OCI-LY1 (cell line): Measurements from ENCODE around the gene ALDH3A1.
A peak's percentile ranks its signal among the peaks of the same experiment; 100 is the strongest.

ENCODE experiments used
- H2AFZ ChIP-seq: fragments of 200-600 bp; sonication (generic), shearing (Covaris generic); 2 replicates; pipeline ENCODE4 v1.6.0; 2014; ENCODE audit warnings: antibody characterized with exemption, mild to moderate bottlenecking, low read length
- H3F3A ChIP-seq: fragments of 200-600 bp; sonication (generic), shearing (Covaris generic); 2 replicates; pipeline ENCODE4 v1.6.0; 2014; ENCODE audit warnings: mild to moderate bottlenecking, antibody characterized with exemption, low read length, moderate library complexity; ENCODE audit not compliant: insufficient read depth
- H3K27ac ChIP-seq: fragments of 200-600 bp; sonication (generic); 2 replicates; pipeline ENCODE4 v1.5.1; 2014; ENCODE audit warnings: low read length, mixed run types, mild to moderate bottlenecking, low read depth; ENCODE audit not compliant: poor library complexity, severe bottlenecking
- H3K27me3 ChIP-seq: fragments of 200-600 bp; sonication (generic); 2 replicates; pipeline ENCODE4 v1.6.0; 2014; ENCODE audit warnings: antibody characterized with exemption, mild to moderate bottlenecking, low read length, moderate library complexity; ENCODE audit not compliant: insufficient read depth
- H3K36me3 ChIP-seq: fragments of 200-600 bp; sonication (generic); 2 replicates; pipeline ENCODE4 v1.6.1; 2014; ENCODE audit warnings: mild to moderate bottlenecking, antibody characterized with exemption, low read length, moderate library complexity, mixed read lengths; ENCODE audit not compliant: insufficient read depth
- H3K4me1 ChIP-seq: fragments of 200-600 bp; sonication (generic); 2 replicates; pipeline ENCODE4 v1.5.1; 2014; ENCODE audit warnings: mild to moderate bottlenecking, low read length, moderate library complexity; ENCODE audit not compliant: insufficient read depth, severe bottlenecking
- H3K4me2 ChIP-seq: fragments of 200-600 bp; sonication (generic), shearing (Covaris generic); 2 replicates; pipeline ENCODE4 v1.6.1; 2014; ENCODE audit warnings: low read length
- H3K4me3 ChIP-seq: fragments of 200-600 bp; sonication (generic); 2 replicates; pipeline ENCODE4 v1.5.1; 2014; ENCODE audit warnings: low read length, low read depth, mild to moderate bottlenecking, mixed read lengths; ENCODE audit not compliant: poor library complexity, severe bottlenecking
- H3K79me2 ChIP-seq: fragments of 200-600 bp; shearing (Covaris generic); 2 replicates; pipeline ENCODE4 v1.6.1; 2016; ENCODE audit warnings: mixed run types, low read length, mixed read lengths; ENCODE audit not compliant: insufficient read depth
- H3K9ac ChIP-seq: fragments of 200-600 bp; sonication (generic), shearing (Covaris generic); 2 replicates; pipeline ENCODE4 v1.6.1; 2014; ENCODE audit warnings: mild to moderate bottlenecking, low read length, mixed read lengths
- H3K9me2 ChIP-seq: fragments of 200-600 bp; sonication (generic), shearing (Covaris generic); 2 replicates; pipeline ENCODE4 v1.6.1; 2014; ENCODE audit warnings: low read depth, mild to moderate bottlenecking, low read length, mixed read lengths
- H3K9me3 ChIP-seq: fragments of 200-600 bp; shearing (Covaris generic); 2 replicates; pipeline ENCODE4 v1.6.1; 2014; ENCODE audit warnings: low read length, mixed read lengths
- H4K20me1 ChIP-seq: fragments of 200-600 bp; sonication (generic), shearing (Covaris generic); 2 replicates; pipeline ENCODE4 v1.6.0; 2016; ENCODE audit warnings: mild to moderate bottlenecking, low read length; ENCODE audit not compliant: insufficient read depth
- CTCF ChIP-seq: fragments of 200-600 bp; sonication (generic), shearing (Covaris generic); IDR thresholded peaks from 2 replicates; pipeline ENCODE4 v1.5.1; 2017; ENCODE audit warnings: mild to moderate bottlenecking, antibody characterized with exemption, low read length, moderate library complexity, mixed read lengths
- EZH2 ChIP-seq: fragments of 200-600 bp; sonication (generic), shearing (Covaris generic); IDR thresholded peaks from 2 replicates; pipeline ENCODE4 v1.8.0; 2017; ENCODE audit warnings: borderline replicate concordance, mixed run types, mild to moderate bottlenecking, antibody characterized with exemption, low read length, moderate library complexity, mixed read lengths

The ALDH3A1 gene

GRCh38 chr17:19755392-19755791, 7.3 kb upstream of the ALDH3A1 start:
- no peaks in the 10 kb centered on the region for H3K9me3 ChIP-seq
- no peak overlapping the region for H3K4me2 ChIP-seq
- no peaks in the 10 kb centered on the region for H3K9me2 ChIP-seq
- H2AFZ ChIP-seq: no peak overlapping the region
- no peaks in the 10 kb centered on the region for H3K27me3 ChIP-seq
- no peaks in the 10 kb centered on the region for H3K36me3 ChIP-seq
- no peak overlapping the region for H3K27ac ChIP-seq
- H3K4me3 ChIP-seq: no peak overlapping the region
- peaks cover 6% of the 10 kb centered on the region for H3K4me1 ChIP-seq
- TF ChIP-seq CTCF (no peak), EZH2 (no peak)
- H3K9ac ChIP-seq: no peak overlapping the region
- H4K20me1 ChIP-seq: no peaks in the 10 kb centered on the region
- H3F3A ChIP-seq: no peaks in the 10 kb centered on the region
- no peaks in the 10 kb centered on the region for H3K79me2 ChIP-seq

DNA sequence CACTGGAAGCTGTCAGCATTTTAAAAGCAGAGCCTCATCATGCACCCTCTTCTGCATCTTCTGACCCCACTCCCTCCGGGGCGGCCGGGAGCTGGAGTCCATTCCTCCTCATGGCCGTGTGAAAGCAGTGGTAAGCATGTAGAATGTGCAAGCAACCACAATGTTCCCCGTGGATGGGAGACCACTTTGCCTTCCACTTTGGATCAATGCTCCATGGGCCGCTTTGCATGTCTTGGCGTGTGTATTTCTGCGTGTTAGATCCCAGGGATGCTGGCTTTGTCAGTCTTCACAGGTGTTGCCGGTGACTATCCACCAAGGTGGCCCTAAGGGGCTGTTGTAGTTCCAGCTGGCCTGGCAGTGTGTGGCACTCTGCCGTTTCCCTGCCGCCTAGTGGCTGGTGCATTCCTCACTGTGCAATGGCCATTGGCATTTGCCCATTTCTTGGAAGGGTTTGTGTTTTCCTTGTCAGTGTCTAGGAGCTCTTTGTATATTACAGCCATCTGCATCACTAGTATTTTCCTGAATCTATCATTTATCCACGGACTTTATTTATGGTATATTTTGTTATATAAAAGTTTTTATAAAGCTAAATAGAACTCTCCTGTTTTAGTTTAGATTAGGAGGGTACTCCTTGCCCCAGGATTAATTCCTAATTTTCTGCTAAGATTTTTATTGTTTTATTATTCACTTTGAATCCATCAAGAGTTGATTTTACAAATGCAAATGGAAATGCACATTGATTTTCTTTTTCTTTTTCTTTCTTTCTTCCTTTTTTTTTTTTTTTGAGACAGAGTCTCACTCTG, 5.8 kb upstream of the ALDH3A1 start:
- no peaks in the 10 kb centered on the region for H3K79me2 ChIP-seq
- H3K4me1 ChIP-seq: peaks cover 6% of the 10 kb centered on the region
- no peaks in the 10 kb centered on the region for H3K36me3 ChIP-seq
- no peaks in the 10 kb centered on the region for H3K27me3 ChIP-seq
- H3K9me3 ChIP-seq: no peaks in the 10 kb centered on the region
- H3F3A ChIP-seq: no peaks in the 10 kb centered on the region
- TF ChIP-seq EZH2 (no peak), CTCF (peak; percentile 34; the same call in 1 of the 2 replicates)
- no peaks in the 10 kb centered on the region for H3K9me2 ChIP-seq
- H3K4me2 ChIP-seq: no peak overlapping the region
- no peaks in the 10 kb centered on the region for H4K20me1 ChIP-seq
- H3K27ac ChIP-seq: no peak overlapping the region
- no peak overlapping the region for H3K9ac ChIP-seq
- no peak overlapping the region for H3K4me3 ChIP-seq
- H2AFZ ChIP-seq: no peak overlapping the region

DNA sequence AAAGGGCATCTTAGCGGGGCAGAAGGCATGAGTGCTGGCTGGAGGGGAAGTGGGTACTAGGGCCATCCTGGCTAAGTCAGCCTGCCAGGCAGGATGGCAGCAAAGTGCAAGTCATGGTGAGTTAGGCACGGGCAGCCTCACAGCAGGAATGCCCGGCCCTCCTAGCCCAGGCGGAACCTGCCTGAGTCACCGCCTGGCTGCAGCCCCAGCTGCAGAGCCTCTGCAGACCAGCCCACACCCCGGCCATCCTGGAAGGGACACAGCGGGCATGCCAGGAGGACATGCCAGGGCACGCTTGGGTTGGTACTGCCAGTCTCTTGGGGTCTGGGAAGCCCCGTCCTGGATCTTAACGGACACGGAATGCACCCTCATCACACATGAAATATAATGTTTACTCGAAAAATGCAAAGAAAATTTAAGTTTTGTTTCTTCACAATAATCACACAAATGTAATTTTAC, 5.0 kb upstream of the ALDH3A1 start:
- Histone ChIP-seq H3K36me3 (no peaks in the 10 kb centered on the region), H3K9me2 (no peaks in the 10 kb centered on the region), H4K20me1 (no peaks in the 10 kb centered on the region), H3K4me1 (peaks cover 6% of the 10 kb centered on the region), H3K27me3 (no peaks in the 10 kb centered on the region), H3K4me3 (no peak overlapping the region), H3K27ac (no peak overlapping the region), H2AFZ (no peak overlapping the region), H3K79me2 (no peaks in the 10 kb centered on the region), H3K4me2 (no peak overlapping the region), H3K9me3 (no peaks in the 10 kb centered on the region), H3K9ac (no peak overlapping the region), H3F3A (no peaks in the 10 kb centered on the region)
- TF ChIP-seq EZH2: no peak
- TF ChIP-seq CTCF: no peak
